HCT116 (cell line): ENCODE measurements around the gene FOXRED1. TPM values are rescaled to one million over a fixed set of nuclear protein-coding genes. Genes with fewer than 3 reads are reported as not detected.
"Not testable (repeated sequence)": the region's sequence is repeated elsewhere in the genome, so short reads cannot be mapped to it uniquely, and the experiment has no call there.

Experiments used
- ATAC-seq: fragments of 200-7000 bp; cut with Tn5 transposase; 2 replicates; pipeline ENCODE4 v1.9.1; 2020; ENCODE audit warnings: mild to moderate bottlenecking, moderate library complexity
- BruUV-seq: library from RNA; stranded (reverse); fragments of 400-500 nt; replicated peaks from 2 replicates; lab custom pipeline; 2021; lab: Mats Ljungman, UMichigan
- CTCF ChIA-PET: fragments of 300-600 bp; sonication (Branson Sonifier 250); formaldehyde crosslinking; loops from one replicate; lab custom pipeline; 2021; ENCODE audit warnings: antibody characterized with exemption; lab: Charles Lee
- POLR2A ChIA-PET: fragments of 300-600, 350-600 bp; sonication (Branson Sonifier 250); formaldehyde crosslinking; loops from one replicate; lab custom pipeline; 2021; ENCODE audit warnings: antibody characterized with exemption; lab: Charles Lee
- RAD21 ChIA-PET, 2 experiments: fragments of 300-600 bp; sonication (Branson Sonifier 250); formaldehyde crosslinking; loops; one replicate each; lab custom pipeline; 2023; ENCODE audit warnings: low total read pairs in 2 of 2; ENCODE audit not compliant: uncharacterized antibody in 2 of 2, unreplicated experiment in 2 of 2, low non-redundant PET in 1 of 2; lab: Charles Lee
- DNase-seq: peaks from one replicate; pipeline ENCODE4 v3.0.0-alpha.2; 2010; ENCODE audit warnings: low read depth, low spot score
- H2AFZ ChIP-seq: fragments of 200-600 bp; shearing (Covaris generic), sonication (generic); 2 replicates; pipeline ENCODE4 v1.6.1; 2017; ENCODE audit warnings: low read depth, mixed run types, mixed read lengths, antibody characterized with exemption, low read length; ENCODE audit not compliant: poor library complexity, severe bottlenecking
- H3K27ac ChIP-seq: 2 replicates; pipeline ENCODE4 v1.5.1; 2012; ENCODE audit warnings: low read depth, low read length
- H3K27me3 ChIP-seq: fragments of 200-600 bp; sonication (generic); 2 replicates; pipeline ENCODE4 v1.6.1; 2016; ENCODE audit warnings: mixed run types, low read length, mixed read lengths; ENCODE audit not compliant: insufficient read depth
- H3K36me3 ChIP-seq, 2 experiments: fragments of 200-500 bp in 1 of 2; fragments of 200-600 bp in 1 of 2; sonication (Bioruptor generic) in 1 of 2; sonication (generic) in 1 of 2; 2 replicates each; pipeline versions ENCODE4 v1.5.1 to v1.6.1; 2014 to 2016; ENCODE audit warnings: low read length in 2 of 2, inconsistent platforms in 1 of 2, mixed read lengths in 1 of 2, mixed run types in 1 of 2; ENCODE audit not compliant: insufficient read depth in 2 of 2, control insufficient read depth in 1 of 2
- H3K4me1 ChIP-seq, 2 experiments: fragments of 200-600 bp in 1 of 2; sonication (generic) in 1 of 2; 2 replicates each; pipeline versions ENCODE4 v1.5.1 to v1.6.1; 2012 to 2017; ENCODE audit warnings: low read length in 2 of 2, inconsistent platforms in 1 of 2, mild to moderate bottlenecking in 1 of 2, mixed read lengths in 1 of 2, mixed run types in 1 of 2, moderate library complexity in 1 of 2; ENCODE audit not compliant: insufficient read depth in 2 of 2, control insufficient read depth in 1 of 2
- H3K4me2 ChIP-seq: fragments of 200-600 bp; sonication (generic); 2 replicates; pipeline ENCODE4 v1.6.1; 2017; ENCODE audit warnings: mixed run types, low read length, mixed read lengths
- H3K4me3 ChIP-seq, 2 experiments: fragments of 200-600 bp in 1 of 2; sonication (generic) in 1 of 2; replicated peaks in 1 of 2; 2 replicates each; pipeline ENCODE4 v1.5.1; 2011 to 2016; ENCODE audit warnings: low read length in 2 of 2, control low read depth in 1 of 2, low read depth in 1 of 2, mild to moderate bottlenecking in 1 of 2, mixed read lengths in 1 of 2, mixed run types in 1 of 2
- H3K79me2 ChIP-seq: fragments of 200-600 bp; sonication (generic); 2 replicates; pipeline ENCODE4 v1.6.1; 2017; ENCODE audit warnings: mild to moderate bottlenecking, mixed run types, low read length, moderate library complexity, mixed read lengths; ENCODE audit not compliant: insufficient read depth
- H3K9ac ChIP-seq: fragments of 200-600 bp; sonication (generic); 2 replicates; pipeline ENCODE4 v1.6.1; 2016; ENCODE audit warnings: low read length, mixed read lengths
- H3K9me2 ChIP-seq: fragments of 200-600 bp; sonication (generic), shearing (Covaris generic); 2 replicates; pipeline ENCODE4 v1.6.1; 2017; ENCODE audit warnings: mixed run types, mild to moderate bottlenecking, moderate library complexity; ENCODE audit not compliant: insufficient read depth
- H3K9me3 ChIP-seq, 2 experiments: fragments of 200-500 bp in 1 of 2; fragments of 200-600 bp in 1 of 2; sonication (Bioruptor generic) in 1 of 2; sonication (generic) in 1 of 2; 2 replicates each; pipeline ENCODE4 v1.6.1; 2014 to 2017; ENCODE audit warnings: low read length in 2 of 2, mixed read lengths in 2 of 2, inconsistent platforms in 1 of 2, low read depth in 1 of 2, mild to moderate bottlenecking in 1 of 2, mixed run types in 1 of 2, moderate library complexity in 1 of 2; ENCODE audit not compliant: control insufficient read depth in 1 of 2, insufficient read depth in 1 of 2
- H4K20me1 ChIP-seq: fragments of 200-600 bp; sonication (generic), shearing (Covaris generic); 2 replicates; pipeline ENCODE4 v1.6.1; 2017; ENCODE audit warnings: mixed run types, mild to moderate bottlenecking, moderate library complexity; ENCODE audit not compliant: insufficient read depth
- FOSL1 ChIP-seq: IDR thresholded peaks from 2 replicates; pipeline ENCODE4 v1.6.1; 2012; ENCODE audit warnings: low read depth
- POLR2A ChIP-seq: IDR thresholded peaks from 2 replicates; pipeline ENCODE4 v1.7.0; 2011; ENCODE audit warnings: borderline replicate concordance; ENCODE audit not compliant: insufficient read depth, insufficient read length; ENCODE audit errors: extremely low read depth
- RAD21 ChIP-seq: IDR thresholded peaks from 2 replicates; pipeline ENCODE4 v1.6.1; 2012; ENCODE audit warnings: low read depth, mild to moderate bottlenecking
- SIN3A ChIP-seq: IDR thresholded peaks from 2 replicates; pipeline ENCODE4 v1.6.1; 2012; ENCODE audit warnings: low read depth
- SP1 ChIP-seq: IDR thresholded peaks from 2 replicates; pipeline ENCODE4 v1.6.1; 2012; ENCODE audit warnings: low read depth
- TCF7L2 ChIP-seq: IDR thresholded peaks from 2 replicates; pipeline ENCODE4 v1.7.0; 2011; ENCODE audit warnings: borderline replicate concordance, inconsistent platforms; ENCODE audit not compliant: insufficient read depth, insufficient read length; ENCODE audit errors: extremely low read depth
- ZFX ChIP-seq: fragments of 450-650 bp; IDR thresholded peaks from 2 replicates; pipeline ENCODE4 v1.6.1; 2017
- ZNF274 ChIP-seq: fragments of 200-500 bp; sonication (Bioruptor generic); IDR thresholded peaks from 2 replicates; pipeline ENCODE4 v1.6.1; 2014; ENCODE audit warnings: mild to moderate bottlenecking, low read depth, low read length, inconsistent platforms
- intact Hi-C: fragments of 100-400 bp; cut with micrococcal nuclease; formaldehyde crosslinking; loops from 2 replicates; pipeline ENCODE4 v1.10.0; 2022
- total RNA-seq: library from RNA; stranded (reverse); gene quantifications from one replicate; pipeline ENCODE4 v1.2.1, GENCODE V29; 2021; ENCODE audit not compliant: unreplicated experiment
- TF ChIP-seq, protein P1 (sequence below): IDR thresholded peaks from 2 replicates; pipeline ENCODE4 v1.6.1; 2012

Gene FOXRED1
- total RNA-seq, 1 experiment from 2014 or later = 41.3 TPM

DNA sequence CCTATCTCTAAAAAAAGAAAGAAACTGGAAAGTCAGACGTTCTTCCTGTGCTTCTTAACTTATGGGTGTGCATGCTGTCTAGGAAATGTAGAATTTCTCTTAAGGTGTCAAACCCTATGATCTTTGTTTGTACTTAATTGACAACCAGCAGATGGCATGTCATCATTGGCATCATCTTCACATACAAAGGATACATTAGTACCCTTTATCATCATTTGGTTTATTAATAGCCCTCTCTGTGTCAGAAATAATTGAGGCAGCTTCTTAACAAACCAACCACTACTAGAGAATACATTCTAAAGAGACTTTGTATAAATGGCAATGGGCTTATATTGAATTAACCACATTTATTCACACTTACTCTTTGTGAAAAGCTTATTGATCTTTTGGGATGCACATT, 14.1 kb upstream of the FOXRED1 start:
- H3K4me1 ChIP-seq = no peaks in the 10 kb centered on the region
- RAD21 ChIA-PET = no interaction called here
- intact Hi-C loops = no loop called here
- POLR2A ChIA-PET = no interaction called here
- H3K4me3 ChIP-seq = no peak overlapping the region
- no peak overlapping the region for H2AFZ ChIP-seq
- no peak overlapping the region for H3K9ac ChIP-seq
- peaks cover 4 to 5% of the 10 kb centered on the region in 2 experiments; a peak in 2 of 4 replicates for H3K36me3 ChIP-seq
- DNase-seq (no peak), ATAC-seq (no peak)
- H3K9me3 ChIP-seq = no peaks in the 10 kb centered on the region
- no peaks in the 10 kb centered on the region for H3K27me3 ChIP-seq
- H3K9me2 ChIP-seq = no peaks in the 10 kb centered on the region
- no TSS peak for BruUV-seq
- CTCF ChIA-PET = no interaction called here
- no peaks in the 10 kb centered on the region for H4K20me1 ChIP-seq
- H3K27ac ChIP-seq = no peak overlapping the region
- TF ChIP-seq TCF7L2 (no peak), ZFX (no peak), SP1 (no peak), POLR2A (no peak), ZNF274 (no peak), RAD21 (no peak), SIN3A (no peak), FOSL1 (no peak)
- TF ChIP-seq, protein P1, sequence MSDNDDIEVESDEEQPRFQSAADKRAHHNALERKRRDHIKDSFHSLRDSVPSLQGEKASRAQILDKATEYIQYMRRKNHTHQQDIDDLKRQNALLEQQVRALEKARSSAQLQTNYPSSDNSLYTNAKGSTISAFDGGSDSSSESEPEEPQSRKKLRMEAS = no peak
- no peak overlapping the region for H3K4me2 ChIP-seq
- H3K79me2 ChIP-seq = no peaks in the 10 kb centered on the region

DNA sequence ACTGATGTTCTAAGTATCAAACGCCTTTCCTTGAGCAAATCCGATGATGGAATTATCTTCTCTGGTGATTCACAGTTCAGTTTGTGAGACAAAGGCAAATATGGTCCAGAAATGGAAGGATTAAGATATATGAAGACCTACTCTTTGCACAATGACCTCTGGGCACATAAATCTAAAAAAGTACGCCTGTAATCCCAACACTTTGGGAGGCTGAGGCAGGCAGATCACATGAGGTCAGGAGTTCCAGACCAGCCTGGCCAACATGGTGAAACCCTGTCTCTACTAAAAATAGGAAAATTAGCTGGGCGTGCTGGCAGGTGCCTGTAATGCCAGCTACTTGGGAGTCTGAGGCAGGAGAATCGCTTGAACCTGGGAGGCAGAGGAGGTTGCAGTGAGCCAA, 13.4 kb upstream of the FOXRED1 start:
- H4K20me1 ChIP-seq, H3K4me3 ChIP-seq, H3K9me2 ChIP-seq, ATAC-seq, H3K79me2 ChIP-seq, H3K27ac ChIP-seq, H3K9ac ChIP-seq, H2AFZ ChIP-seq, H3K4me2 ChIP-seq, RAD21 ChIA-PET, intact Hi-C loops, H3K9me3 ChIP-seq, H3K36me3 ChIP-seq, CTCF ChIA-PET, DNase-seq, BruUV-seq, POLR2A ChIA-PET, H3K27me3 ChIP-seq, H3K4me1 ChIP-seq: not testable (repeated sequence)
